Dedifferentiated amniotic fluid mesenchymal stem cell (primary cell): ENCODE data around the gene CD58.
"Not testable (repeated sequence)": the region's sequence is repeated elsewhere in the genome, so short reads cannot be mapped to it uniquely, and the experiment has no call there.

Experiments
- DNase-seq: peaks from one replicate; pipeline ENCODE4 v3.0.0-alpha.2; 2016; ENCODE audit errors: extremely low spot score

Gene CD58

GRCh38 chr1:116571215-116571919 lies 541 bp upstream of the CD58 start:
- DNase-seq = no peak

DNA sequence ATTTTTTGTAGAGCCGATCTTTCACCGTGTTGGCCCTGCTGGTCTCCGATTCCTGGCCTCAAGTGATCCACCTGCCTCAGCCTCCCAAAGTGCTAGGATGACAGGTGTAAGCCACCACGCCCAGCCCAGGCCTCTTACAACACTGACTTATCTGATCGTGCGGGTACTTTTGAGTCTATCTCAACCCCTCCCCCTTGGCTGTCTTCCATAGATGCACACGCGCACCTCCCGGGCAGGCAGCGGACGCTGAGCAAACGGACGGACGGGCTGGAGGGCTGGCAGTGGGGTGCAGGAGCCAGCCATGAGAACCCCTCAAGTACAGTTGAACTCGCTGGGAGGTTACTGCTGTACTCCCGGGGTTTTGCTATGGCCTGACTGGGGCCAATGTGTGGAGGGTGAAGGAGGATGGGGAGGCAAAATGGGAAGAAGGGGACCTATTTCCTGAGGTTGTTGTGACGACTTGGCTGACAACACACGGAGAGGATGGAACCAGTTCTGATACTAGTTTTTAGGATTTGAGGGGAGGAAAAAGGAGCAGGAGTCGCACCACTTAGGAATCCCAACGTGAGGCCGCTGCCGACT lies 959 bp downstream of the CD58 start:
- no peak for DNase-seq

DNA sequence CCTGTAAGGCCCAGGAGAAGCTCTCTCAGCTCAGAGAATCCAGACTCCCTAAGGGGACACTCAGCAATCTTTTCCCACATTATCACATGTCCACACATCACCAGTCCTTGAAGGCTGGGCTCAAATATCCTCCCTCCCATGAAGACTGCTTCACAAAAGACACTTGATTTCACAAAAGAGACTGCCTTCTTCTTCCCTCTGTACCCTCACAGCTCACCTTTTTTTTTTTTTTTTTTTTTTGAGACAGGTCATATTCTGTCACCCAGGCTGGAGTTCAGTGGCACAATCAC lies 1.5 kb downstream of the CD58 start:
- DNase-seq = no peak

DNA sequence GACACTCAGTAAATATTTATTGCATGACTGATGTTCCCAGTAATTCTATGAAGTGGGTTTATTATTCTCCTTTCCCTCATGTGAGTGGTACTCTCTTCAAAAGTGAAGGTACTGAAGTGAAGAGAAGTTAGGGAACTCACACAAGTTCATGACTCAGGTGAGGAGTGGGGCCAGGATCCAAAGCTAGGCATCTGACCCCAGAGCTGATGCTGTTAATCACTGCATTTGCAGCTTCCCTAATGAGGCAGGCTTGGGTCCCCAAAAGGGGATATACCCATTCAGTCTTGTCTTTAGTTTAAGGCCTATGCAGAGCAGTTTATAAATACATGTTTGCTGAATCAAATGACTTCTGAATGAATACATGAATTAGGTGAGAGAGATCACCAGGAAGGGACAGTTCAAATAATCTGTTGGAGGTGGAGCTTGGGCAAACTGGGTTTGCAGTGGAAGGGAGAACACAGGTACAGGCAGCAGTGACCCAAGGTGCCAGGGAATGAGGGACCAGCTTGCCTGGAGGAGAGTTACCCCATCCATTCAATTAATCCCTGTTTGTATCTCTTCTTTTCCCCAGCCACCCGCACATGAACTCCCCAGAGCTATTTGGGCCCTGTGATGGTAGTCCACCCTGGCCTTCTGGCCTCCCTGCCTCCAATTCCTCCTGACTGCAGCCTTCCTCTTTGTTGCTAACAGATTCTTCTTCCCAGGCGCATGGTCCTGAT lies 2.0 kb downstream of the CD58 start:
- DNase-seq = no peak

DNA sequence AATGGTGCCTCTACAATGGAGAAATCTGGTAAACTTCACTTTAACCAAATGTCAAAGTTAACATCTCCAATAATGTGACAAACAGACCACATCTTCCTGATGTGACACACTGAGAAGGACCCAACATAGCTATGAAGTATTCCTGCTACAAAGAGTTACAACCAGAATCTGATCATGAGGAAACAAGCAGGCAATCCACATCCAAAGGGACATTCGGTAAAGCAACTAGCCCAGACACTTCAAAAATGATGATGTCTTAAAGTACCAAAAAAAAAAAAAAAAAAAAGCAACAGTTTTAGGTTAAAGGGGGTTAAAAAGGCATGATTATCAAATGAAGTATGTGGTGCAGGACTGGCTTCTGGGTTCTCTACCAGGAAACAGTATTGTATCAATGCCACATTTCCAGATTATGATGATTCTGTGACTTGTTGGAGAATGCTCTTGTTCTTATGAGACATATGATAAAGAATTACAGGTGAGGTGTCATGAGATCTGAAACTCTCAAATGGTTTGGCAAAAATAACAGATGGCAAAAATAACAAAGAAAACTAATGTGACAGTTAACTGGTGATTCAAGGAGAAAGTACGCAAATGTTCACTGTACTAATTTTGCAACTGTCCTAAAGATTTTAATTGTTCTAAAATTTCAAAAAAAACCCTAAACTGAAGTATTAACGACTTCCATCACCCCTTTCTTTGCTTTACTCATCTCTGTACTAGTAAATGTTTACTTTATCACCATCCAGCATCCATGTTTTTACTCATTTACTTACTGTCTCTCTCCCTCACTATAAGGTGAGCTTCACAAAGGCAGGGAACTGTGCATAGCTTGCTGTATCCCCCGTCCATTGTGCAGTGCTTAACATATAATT lies 2.8 kb downstream of the CD58 start:
- DNase-seq = no peak

GRCh38 chr1:116565222-116565621 lies 5.6 kb downstream of the CD58 start:
- no peak for DNase-seq

DNA sequence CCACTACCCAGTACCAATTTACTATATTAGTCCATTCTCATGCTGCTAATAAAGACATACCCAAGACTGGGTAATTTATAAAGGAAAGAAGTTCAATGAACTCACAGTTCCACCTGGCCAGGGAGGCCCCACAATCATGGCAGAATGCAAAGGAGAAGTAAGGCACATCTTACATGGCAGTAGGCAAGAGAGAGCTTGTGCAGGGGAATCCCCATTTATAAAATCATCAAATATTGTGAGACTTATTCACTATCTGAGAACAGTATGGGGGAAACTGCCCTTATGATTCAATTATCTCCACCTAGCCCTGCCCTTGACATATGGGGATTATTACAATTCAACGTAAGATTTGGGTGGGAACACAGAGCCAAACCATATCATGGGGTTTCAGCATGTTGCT lies 6.4 kb downstream of the CD58 start:
- DNase-seq = no peak

DNA sequence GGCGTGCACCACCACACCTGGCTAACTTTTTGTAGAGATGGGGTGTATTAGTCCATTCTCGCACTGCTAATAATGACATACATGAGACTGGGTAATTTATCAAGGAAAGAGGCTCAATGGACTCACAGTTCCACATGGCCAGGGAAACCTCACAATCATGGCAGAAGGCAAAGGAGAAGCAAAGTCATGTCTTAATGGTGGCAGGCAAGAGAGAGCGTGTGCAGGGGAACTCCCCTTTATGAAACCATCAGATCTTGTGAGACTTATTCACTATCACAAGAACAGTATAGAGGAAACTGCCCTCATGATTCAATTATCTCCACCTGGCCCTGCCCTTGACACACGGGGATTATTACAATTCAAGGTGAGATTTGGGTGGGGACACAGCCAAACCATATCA lies 8.4 kb downstream of the CD58 start:
- not testable (repeated sequence) for DNase-seq

GRCh38 chr1:116561563-116561962 lies 9.3 kb downstream of the CD58 start:
- DNase-seq = no peak

DNA sequence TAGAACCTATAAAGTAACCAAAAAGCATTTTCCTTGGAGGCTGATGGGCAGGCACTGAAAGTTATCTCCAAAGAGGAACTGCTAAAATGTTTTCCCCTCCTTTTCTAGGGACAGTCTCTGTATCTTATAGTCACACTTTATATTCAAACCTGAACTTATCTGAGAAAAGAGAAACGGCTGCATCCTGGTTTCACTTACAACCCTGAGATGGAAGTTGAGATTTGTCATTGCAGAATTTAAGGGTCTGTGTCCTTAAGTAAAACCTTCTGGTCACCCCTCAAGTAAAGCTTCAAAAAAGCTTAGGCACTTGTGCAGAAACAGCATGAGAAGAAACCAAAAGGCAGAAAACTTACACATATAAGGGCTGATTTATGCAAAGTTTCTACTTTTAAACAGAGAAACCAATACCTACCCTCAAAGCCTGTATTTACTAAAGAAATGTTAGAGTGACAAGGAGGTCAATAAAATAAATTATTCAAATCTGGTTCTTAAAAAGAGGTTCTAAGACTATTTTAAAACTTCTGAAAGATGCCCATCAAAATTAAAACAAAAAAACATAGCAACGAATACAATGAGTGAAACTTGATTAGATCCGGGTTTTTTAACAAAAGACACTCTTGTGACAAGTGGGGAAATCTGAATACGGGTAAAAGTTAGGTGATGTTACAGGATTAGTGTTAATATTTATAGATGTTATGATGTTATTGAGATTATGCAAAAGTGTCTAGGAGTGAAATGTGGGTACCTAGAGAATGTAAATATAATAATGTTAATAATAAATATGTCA lies 9.9 kb downstream of the CD58 start:
- no peak for DNase-seq

DNA sequence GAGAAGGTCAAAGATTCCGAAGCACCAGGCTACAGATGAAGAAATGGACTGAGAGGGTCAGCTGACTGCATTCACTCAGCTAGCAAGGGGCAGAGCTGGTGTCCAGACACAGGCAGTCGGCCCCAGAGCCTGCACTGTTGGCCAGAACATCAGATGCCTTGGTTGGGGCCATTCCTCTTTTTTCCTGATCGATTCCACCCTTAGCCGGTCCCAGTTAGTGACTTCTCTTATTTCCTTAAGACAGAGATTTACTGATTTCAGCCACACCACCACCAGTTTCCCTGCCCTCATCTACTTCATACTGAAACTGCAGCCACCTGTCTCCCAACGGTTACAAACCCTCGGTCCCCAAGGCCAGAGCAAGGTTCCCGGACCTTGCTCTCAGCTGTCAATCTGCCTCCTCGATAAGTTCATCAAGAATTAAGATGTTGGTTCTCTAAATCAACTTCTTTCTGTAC lies 11.5 kb downstream of the CD58 start:
- no peak for DNase-seq

DNA sequence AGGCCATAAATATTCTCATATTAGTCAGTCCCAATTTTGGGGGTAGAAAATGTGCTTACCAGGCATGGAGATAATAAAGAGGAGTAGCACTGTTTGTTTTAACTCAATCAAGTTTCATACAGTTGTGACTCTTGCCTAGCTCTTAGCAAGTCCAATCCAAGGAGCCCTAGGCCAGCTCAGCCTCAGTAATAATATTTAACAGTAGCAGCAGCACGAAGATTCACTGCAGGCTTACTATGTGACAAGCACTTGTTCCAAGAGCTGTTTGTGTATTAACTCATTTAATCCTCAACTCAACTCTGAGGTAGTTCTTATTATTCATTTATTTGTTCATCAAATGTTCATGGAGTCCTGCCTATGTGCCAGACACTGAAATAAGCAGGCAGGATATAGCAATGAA lies 12.3 kb downstream of the CD58 start:
- DNase-seq = no peak

GRCh38 chr1:116558140-116558549 lies 12.7 kb downstream of the CD58 start:
- no peak for DNase-seq

GRCh38 chr1:116557323-116557878 lies 13.4 kb downstream of the CD58 start:
- DNase-seq = no peak

GRCh38 chr1:116556289-116557006 lies 14.4 kb downstream of the CD58 start:
- DNase-seq = no peak

DNA sequence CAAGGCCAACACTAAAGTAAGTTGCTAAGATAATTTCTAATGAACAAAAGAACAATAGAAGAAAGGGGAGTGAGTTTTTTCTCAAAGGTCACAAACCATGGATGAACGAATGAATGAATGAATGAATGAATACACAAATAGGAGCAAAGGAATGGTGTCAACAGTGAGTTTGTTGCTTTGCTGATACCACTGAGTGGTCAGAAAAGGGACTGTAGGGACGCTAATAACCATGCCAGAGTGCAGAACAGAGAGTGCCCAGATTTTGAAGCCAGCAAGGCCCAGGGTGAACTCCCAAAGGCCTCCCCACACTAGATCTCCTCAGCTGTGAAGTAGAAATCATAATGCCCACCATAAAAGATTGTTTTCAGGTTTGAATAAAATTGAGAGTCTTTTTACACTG lies 15.9 kb downstream of the CD58 start:
- DNase-seq = no peak

GRCh38 chr1:116553386-116554115 lies 17.3 kb downstream of the CD58 start:
- DNase-seq = no peak

GRCh38 chr1:116546354-116546977 lies 24.4 kb downstream of the CD58 start:
- DNase-seq = no peak

DNA sequence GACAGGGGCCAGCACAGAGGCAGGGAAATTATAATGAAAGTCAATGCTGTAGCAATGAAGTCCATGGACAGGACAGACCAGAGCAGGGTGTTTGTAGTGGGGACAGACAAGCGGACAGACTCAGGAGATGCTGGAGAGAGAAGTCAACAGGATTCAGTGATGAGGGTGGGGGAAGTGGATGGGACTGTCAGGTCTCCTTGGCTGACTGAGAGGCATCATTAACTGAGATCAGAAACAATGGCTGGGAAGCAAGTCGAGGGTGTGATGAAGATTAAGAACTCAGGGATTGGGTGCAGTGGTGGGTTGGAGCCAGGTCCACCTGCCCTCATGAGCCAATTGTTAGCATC lies 25.5 kb downstream of the CD58 start:
- no peak for DNase-seq
